IPS-15b (cell line): ENCODE data around the gene SENP6.
"Not testable (repeated sequence)": the region's sequence is repeated elsewhere in the genome, so short reads cannot be mapped to it uniquely, and the experiment has no call there.

ENCODE experiments used
- H3K27me3 ChIP-seq: one replicate; pipeline ENCODE4 v1.6.1; 2013; ENCODE audit warnings: low read length; ENCODE audit not compliant: control insufficient read depth, insufficient read depth
- H3K36me3 ChIP-seq: one replicate; pipeline ENCODE4 v1.6.1; 2013; ENCODE audit warnings: low read length; ENCODE audit not compliant: control insufficient read depth, insufficient read depth
- H3K4me1 ChIP-seq: one replicate; pipeline ENCODE4 v1.6.1; 2013; ENCODE audit warnings: mild to moderate bottlenecking, low read length; ENCODE audit not compliant: control insufficient read depth, insufficient read depth
- H3K4me3 ChIP-seq: one replicate; pipeline ENCODE4 v1.5.1; 2013; ENCODE audit warnings: low read depth, low read length
- H3K9ac ChIP-seq: one replicate; pipeline ENCODE4 v1.6.1; 2013; ENCODE audit warnings: low read depth, mild to moderate bottlenecking, low read length
- H3K9me3 ChIP-seq: one replicate; pipeline ENCODE4 v1.6.1; 2013; ENCODE audit warnings: mild to moderate bottlenecking, low read length; ENCODE audit not compliant: control insufficient read depth, insufficient read depth

Gene SENP6

GRCh38 chr6:75727206-75727605 lies 125.5 kb downstream of the SENP6 start:
- no peaks in the 10 kb centered on the region for H3K27me3 ChIP-seq
- no peaks in the 10 kb centered on the region for H3K36me3 ChIP-seq
- H3K4me1 ChIP-seq = no peaks in the 10 kb centered on the region
- H3K9ac ChIP-seq = no peak overlapping the region
- H3K9me3 ChIP-seq = no peaks in the 10 kb centered on the region
- H3K4me3 ChIP-seq = no peak overlapping the region

DNA sequence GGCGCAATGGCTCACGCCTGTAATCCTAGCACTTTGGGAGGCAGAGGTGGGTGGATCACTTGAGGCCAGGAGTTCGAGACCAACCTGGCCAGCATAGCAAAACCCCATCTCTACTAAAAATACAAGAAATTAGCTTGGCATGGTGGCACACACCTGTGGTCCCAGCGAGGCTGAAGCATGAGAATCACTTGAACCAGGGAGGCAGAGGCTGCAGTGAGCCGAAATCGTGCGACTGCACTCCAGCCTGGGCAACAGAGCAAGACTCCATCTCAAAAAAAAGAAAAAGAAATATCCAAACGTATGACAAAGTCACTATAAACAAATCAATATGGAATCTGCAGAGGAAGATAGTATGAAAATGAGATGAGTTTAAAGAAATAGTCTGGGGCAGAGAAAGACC lies 129.3 kb downstream of the SENP6 start:
- H3K36me3 ChIP-seq, H3K27me3 ChIP-seq, H3K4me3 ChIP-seq, H3K9me3 ChIP-seq, H3K9ac ChIP-seq, H3K4me1 ChIP-seq: not testable (repeated sequence)

DNA sequence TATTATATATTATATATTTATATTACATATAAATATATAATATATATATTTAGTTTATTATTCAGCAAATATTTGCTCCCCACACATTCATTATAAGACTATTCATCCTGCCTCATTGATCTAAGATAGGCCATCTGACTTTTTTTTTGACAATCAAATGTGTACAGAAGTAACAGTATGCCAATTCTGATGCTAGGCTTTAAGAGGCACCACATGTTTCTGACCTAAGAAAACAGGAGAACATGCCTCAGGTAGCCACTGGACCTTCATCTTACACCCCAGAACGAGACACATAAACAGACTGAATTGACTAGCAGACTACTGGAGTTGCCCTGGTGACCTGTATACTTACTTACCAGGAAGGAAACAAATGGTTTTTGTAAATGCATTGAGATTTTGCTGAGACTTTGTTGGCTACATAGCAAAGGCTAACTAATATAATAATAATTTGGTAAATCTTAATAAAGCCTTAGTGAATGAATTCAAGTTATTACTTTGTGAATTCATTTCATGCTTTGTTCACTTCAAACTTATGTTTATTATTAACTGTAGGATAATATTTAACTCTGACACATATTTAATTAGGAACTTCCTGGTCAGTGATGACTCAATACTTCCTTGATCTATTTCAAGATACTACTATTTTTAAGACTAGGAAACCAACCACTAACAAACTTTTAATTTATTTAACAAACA lies 134.0 kb downstream of the SENP6 start:
- H3K4me3 ChIP-seq = no peak overlapping the region
- no peak overlapping the region for H3K9ac ChIP-seq
- H3K36me3 ChIP-seq = no peaks in the 10 kb centered on the region
- no peaks in the 10 kb centered on the region for H3K27me3 ChIP-seq
- H3K4me1 ChIP-seq = no peaks in the 10 kb centered on the region
- no peaks in the 10 kb centered on the region for H3K9me3 ChIP-seq

- H3K9ac ChIP-seq = no peak overlapping the region
- H3K4me3 ChIP-seq = no peak overlapping the region
Measured at GRCh38 chr6:75743971-75744370, 142.3 kb downstream of the SENP6 start.

GRCh38 chr6:75745404-75745803 lies 143.7 kb downstream of the SENP6 start:
- H3K9ac ChIP-seq = no peak overlapping the region
- no peaks in the 10 kb centered on the region for H3K9me3 ChIP-seq
- H3K27me3 ChIP-seq = no peaks in the 10 kb centered on the region
- H3K36me3 ChIP-seq = no peaks in the 10 kb centered on the region
- no peak overlapping the region for H3K4me3 ChIP-seq
- H3K4me1 ChIP-seq = peaks cover 4% of the 10 kb centered on the region

More at GRCh38 chr6:75743971-75744370, 142.3 kb downstream of the SENP6 start:
- no peaks in the 10 kb centered on the region for H3K27me3 ChIP-seq
- no peaks in the 10 kb centered on the region for H3K9me3 ChIP-seq
- peaks cover 4% of the 10 kb centered on the region for H3K4me1 ChIP-seq
- H3K36me3 ChIP-seq = no peaks in the 10 kb centered on the region

GRCh38 chr6:75746221-75746620 lies 144.5 kb downstream of the SENP6 start:
- Histone ChIP-seq H3K27me3 (no peaks in the 10 kb centered on the region), H3K9me3 (no peaks in the 10 kb centered on the region), H3K36me3 (no peaks in the 10 kb centered on the region), H3K4me3 (no peak overlapping the region), H3K4me1 (peaks cover 4% of the 10 kb centered on the region), H3K9ac (no peak overlapping the region)

GRCh38 chr6:75747152-75747992 lies 145.7 kb downstream of the SENP6 start:
- H3K9me3 ChIP-seq = no peaks in the 10 kb centered on the region
- H3K4me3 ChIP-seq = no peak overlapping the region
- no peak overlapping the region for H3K9ac ChIP-seq
- H3K36me3 ChIP-seq = no peaks in the 10 kb centered on the region
- no peaks in the 10 kb centered on the region for H3K27me3 ChIP-seq
- peaks cover 4% of the 10 kb centered on the region for H3K4me1 ChIP-seq

DNA sequence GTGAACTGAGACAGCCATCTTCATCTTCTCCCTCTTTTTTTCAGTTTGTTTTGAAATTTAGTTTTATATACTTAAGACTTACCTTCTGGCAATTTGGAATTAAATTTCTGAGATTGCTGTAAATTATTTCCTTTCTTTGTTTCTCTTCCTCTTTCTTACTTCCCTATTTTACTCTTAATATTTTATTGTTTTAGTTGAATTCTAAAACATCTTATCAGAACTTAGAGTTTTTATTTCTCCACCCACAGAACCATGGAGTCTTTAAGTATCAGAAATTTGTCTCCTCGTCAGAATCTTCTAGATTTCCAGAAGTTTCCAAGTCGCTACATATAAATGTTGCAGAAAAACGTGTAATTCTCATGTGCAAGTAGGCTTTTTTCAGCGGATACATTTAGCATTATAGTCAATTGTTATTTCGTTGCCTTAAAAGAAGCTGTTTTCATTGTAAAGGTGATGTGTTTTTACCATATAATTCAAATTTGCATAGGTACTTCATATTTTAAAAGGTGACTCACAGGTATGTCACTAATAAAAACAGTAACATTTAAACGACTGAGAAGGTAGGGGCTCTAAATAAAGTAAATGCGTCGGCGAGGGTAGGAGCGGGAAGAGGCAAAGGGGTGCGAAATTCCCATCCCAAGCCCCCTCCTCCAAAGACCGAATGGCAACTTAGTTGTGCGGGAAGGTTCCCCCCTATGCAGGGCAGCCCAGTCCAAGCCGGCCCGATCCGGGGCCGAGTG lies 146.5 kb downstream of the SENP6 start:
- H3K36me3 ChIP-seq = no peaks in the 10 kb centered on the region
- peaks cover 4% of the 10 kb centered on the region for H3K4me1 ChIP-seq
- no peaks in the 10 kb centered on the region for H3K27me3 ChIP-seq
- peak overlapping the region; percentile 97 for H3K4me3 ChIP-seq
- H3K9me3 ChIP-seq = no peaks in the 10 kb centered on the region
- H3K9ac ChIP-seq = peak overlapping the region; percentile 94

GRCh38 chr6:75748743-75749538 lies 147.3 kb downstream of the SENP6 start, which contains the start of gene MYO6:
Gene MYO6, plus strand, starts transcription at chr6:75749239. Its CDS starts 68,309 bp downstream, at chr6:75817548.
- Histone ChIP-seq H3K4me1 (peaks cover 4% of the 10 kb centered on the region), H3K36me3 (no peaks in the 10 kb centered on the region), H3K9ac (peak within 1 kb of the TSS; percentile 94), H3K9me3 (no peaks in the 10 kb centered on the region), H3K4me3 (peak within 1 kb of the TSS; percentile 97), H3K27me3 (no peaks in the 10 kb centered on the region)

DNA sequence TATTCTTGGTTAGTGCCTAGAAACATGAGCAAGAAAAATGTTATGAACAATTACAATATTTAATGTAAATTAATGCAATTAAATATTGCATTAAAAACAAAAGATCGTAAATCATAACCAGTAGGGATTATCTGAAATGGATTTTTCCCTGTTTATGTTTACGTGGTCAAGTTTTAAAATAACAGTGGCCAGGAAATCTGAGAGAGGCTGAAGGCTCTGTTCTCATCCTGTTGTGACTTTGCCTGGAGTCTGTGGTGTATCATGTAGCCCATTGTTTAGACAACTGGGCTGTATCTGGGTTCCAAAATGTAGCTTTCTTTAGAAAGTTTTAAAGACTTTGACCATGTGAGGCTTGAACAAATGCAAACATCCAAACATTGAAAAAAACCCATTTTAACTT lies 149.8 kb downstream of the SENP6 start:
- no peak overlapping the region for H3K9ac ChIP-seq
- H3K9me3 ChIP-seq = no peaks in the 10 kb centered on the region
- no peaks in the 10 kb centered on the region for H3K36me3 ChIP-seq
- no peaks in the 10 kb centered on the region for H3K27me3 ChIP-seq
- H3K4me1 ChIP-seq = peaks cover 4% of the 10 kb centered on the region
- H3K4me3 ChIP-seq = no peak overlapping the region

DNA sequence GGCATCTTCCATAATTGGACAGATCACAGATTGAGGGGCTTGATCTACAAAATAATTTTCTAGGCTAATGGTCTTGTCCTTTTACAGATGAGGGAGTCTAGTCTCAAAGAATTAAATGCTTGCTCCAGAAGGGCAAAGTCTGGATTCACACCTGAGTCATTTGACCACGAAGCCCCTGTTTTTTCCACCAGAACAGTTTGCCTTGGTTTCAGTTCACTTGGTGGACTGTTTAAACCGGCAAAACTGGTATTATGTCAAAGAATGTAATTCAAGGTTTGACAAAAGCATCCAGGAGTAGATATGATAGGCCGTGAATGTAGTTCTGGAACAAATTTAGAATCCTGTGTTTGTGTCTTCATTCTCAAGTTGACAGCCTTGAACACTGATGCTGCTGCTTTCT lies 150.7 kb downstream of the SENP6 start:
- no peaks in the 10 kb centered on the region for H3K9me3 ChIP-seq
- H3K4me1 ChIP-seq = peaks cover 4% of the 10 kb centered on the region
- no peak overlapping the region for H3K4me3 ChIP-seq
- H3K27me3 ChIP-seq = no peaks in the 10 kb centered on the region
- no peaks in the 10 kb centered on the region for H3K36me3 ChIP-seq
- no peak overlapping the region for H3K9ac ChIP-seq
